ENCODE results near the gene STAT3.
A peak's percentile ranks its signal among the peaks of the same experiment; 100 is the strongest.

Gene STAT3

DNA sequence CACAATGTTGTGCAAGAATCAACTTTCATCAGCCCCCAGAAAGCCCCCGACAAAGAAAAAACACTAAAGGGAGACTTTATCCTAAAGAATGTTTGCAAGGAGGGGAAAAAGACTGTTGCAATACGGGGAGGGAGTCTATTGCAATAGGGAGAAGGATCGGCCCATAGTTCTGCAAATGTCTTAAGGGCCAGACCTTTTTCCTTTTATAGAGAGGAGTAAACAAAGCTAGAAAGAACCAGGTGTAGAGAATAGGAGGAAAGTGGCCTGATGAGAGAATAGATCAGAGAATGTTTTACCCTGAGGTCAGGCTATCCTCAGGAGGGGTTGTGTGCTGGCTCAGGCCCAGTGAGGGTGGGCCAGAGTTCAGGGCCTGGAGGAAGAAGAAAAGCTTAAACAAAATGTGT is 43.5 kb upstream of the STAT3 start:
- H3K27ac ChIP-seq (replicated peaks) = no peak overlapping the region
- TF ChIP-seq, protein P1, sequence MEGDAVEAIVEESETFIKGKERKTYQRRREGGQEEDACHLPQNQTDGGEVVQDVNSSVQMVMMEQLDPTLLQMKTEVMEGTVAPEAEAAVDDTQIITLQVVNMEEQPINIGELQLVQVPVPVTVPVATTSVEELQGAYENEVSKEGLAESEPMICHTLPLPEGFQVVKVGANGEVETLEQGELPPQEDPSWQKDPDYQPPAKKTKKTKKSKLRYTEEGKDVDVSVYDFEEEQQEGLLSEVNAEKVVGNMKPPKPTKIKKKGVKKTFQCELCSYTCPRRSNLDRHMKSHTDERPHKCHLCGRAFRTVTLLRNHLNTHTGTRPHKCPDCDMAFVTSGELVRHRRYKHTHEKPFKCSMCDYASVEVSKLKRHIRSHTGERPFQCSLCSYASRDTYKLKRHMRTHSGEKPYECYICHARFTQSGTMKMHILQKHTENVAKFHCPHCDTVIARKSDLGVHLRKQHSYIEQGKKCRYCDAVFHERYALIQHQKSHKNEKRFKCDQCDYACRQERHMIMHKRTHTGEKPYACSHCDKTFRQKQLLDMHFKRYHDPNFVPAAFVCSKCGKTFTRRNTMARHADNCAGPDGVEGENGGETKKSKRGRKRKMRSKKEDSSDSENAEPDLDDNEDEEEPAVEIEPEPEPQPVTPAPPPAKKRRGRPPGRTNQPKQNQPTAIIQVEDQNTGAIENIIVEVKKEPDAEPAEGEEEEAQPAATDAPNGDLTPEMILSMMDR (IDR thresholded peaks at IDR 0.05; ENCODE audit: insufficient read depth, low read length) = no peak
- TF ChIP-seq POLR2AphosphoS5 (IDR thresholded peaks at IDR 0.05; ENCODE audit: low read depth) (no peak), GABPA (IDR thresholded peaks at IDR 0.05; ENCODE audit: low read depth) (no peak), SPI1 (IDR thresholded peaks at IDR 0.05; ENCODE audit: borderline replicate concordance, low read depth) (no peak)
- TF ChIP-seq, protein P2, sequence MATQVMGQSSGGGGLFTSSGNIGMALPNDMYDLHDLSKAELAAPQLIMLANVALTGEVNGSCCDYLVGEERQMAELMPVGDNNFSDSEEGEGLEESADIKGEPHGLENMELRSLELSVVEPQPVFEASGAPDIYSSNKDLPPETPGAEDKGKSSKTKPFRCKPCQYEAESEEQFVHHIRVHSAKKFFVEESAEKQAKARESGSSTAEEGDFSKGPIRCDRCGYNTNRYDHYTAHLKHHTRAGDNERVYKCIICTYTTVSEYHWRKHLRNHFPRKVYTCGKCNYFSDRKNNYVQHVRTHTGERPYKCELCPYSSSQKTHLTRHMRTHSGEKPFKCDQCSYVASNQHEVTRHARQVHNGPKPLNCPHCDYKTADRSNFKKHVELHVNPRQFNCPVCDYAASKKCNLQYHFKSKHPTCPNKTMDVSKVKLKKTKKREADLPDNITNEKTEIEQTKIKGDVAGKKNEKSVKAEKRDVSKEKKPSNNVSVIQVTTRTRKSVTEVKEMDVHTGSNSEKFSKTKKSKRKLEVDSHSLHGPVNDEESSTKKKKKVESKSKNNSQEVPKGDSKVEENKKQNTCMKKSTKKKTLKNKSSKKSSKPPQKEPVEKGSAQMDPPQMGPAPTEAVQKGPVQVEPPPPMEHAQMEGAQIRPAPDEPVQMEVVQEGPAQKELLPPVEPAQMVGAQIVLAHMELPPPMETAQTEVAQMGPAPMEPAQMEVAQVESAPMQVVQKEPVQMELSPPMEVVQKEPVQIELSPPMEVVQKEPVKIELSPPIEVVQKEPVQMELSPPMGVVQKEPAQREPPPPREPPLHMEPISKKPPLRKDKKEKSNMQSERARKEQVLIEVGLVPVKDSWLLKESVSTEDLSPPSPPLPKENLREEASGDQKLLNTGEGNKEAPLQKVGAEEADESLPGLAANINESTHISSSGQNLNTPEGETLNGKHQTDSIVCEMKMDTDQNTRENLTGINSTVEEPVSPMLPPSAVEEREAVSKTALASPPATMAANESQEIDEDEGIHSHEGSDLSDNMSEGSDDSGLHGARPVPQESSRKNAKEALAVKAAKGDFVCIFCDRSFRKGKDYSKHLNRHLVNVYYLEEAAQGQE (IDR thresholded peaks at IDR 0.05; ENCODE audit: insufficient replicate concordance, low read depth) = no peak
- no peaks in the 10 kb centered on the region for H3K27me3 ChIP-seq (ENCODE audit: insufficient read depth, poor library complexity, severe bottlenecking)
- peak in 1 of 2 experiments; percentile 12 for DNase-seq (ENCODE audit: low read depth in 1 of 2, low spot score in 1 of 2)
- no peak overlapping the region for H3K4me3 ChIP-seq (replicated peaks; ENCODE audit: insufficient read depth, low read length)

DNA sequence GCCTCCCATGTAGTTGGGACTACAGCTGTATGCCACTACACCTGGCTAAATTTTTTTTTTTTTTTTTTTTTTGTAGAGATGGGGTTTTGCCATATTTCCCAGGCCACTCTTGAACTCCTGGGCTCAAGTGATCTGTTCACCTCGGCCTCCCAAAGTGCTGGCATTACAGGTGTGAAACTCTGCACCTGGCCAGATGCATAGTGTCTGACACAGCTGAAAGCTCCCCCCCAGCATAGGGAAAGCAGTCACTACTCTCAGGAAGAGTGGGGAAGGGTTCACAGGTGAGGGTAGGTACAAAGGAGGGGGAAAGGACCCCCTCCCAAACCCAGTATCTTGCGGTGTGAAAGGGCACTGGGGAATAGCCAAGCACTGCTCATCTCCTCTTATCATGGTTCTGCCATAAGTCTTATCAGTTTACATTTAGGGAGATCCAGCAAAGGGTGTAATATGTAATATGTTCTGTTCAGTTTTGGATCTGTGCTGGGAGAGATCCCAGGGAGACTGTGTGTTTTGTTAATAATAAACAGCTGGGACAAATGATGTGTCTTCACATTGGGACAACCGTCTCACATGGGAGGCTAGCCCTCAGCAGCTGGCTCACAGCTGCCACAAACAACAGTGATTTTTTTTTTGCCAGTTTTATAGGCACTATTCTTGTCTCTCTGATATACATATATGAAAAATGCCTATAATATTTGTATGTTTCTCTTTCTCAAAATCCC is 41.6 kb upstream of the STAT3 start:
- Histone ChIP-seq H3K4me3 (replicated peaks; ENCODE audit: insufficient read depth, low read length) (no peak overlapping the region), H3K27me3 (ENCODE audit: insufficient read depth, poor library complexity, severe bottlenecking) (peaks cover 4% of the 10 kb centered on the region), H3K27ac (replicated peaks) (no peak overlapping the region)
- no peak for DNase-seq (ENCODE audit: low read depth in 1 of 2, low spot score in 1 of 2)
- TF ChIP-seq GABPA (IDR thresholded peaks at IDR 0.05; ENCODE audit: low read depth) = no peak
- TF ChIP-seq, protein P1 (IDR thresholded peaks at IDR 0.05; ENCODE audit: insufficient read depth, low read length) = no peak
- TF ChIP-seq, protein P2 (IDR thresholded peaks at IDR 0.05; ENCODE audit: insufficient replicate concordance, low read depth) = no peak
- TF ChIP-seq SPI1 (IDR thresholded peaks at IDR 0.05; ENCODE audit: borderline replicate concordance, low read depth) = no peak
- no peak for TF ChIP-seq POLR2AphosphoS5 (IDR thresholded peaks at IDR 0.05; ENCODE audit: low read depth)

DNA sequence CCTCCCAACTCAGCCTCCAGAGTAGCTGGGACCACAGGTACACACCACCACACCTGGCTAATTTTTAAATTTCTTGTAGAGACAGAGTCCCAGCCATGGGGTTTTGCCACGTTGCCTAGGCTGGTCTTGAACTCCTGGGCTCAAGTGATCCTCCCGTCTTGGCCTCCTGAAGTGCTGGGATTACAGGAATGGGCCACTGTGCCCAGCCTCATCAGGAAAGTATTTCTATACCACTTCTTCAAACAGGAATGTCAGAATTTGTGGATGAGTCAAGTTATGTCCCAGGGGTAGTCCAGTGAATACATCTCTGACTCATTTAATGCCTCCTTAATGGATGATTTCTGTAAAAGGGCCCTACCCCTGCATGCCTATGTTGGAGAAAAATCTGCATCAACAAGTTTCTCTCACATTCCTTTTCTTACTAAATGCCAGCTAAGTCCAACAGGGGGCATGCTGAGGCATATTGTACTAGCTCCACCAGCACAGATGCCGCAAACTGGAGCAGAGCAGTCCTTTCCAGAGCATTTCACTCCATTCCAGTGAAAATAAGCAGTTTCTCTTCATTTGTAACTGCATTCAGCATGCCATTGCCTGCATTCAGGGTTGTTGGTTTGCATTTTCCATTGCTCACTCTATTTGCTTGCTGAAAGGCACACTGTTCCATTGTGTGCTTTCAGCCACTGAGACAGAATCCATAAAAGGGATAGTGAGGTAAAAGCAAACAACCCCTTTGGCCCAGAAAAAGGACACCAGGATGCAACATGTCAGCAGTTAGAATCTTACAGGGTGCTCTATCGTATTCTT is 40.1 kb upstream of the STAT3 start:
- Histone ChIP-seq H3K27me3 (ENCODE audit: insufficient read depth, poor library complexity, severe bottlenecking) (peaks cover 16% of the 10 kb centered on the region), H3K4me3 (replicated peaks; ENCODE audit: insufficient read depth, low read length) (no peak overlapping the region), H3K27ac (replicated peaks) (no peak overlapping the region)
- peak in 1 of 2 experiments; percentile 67 for DNase-seq (ENCODE audit: low read depth in 1 of 2, low spot score in 1 of 2)
- TF ChIP-seq, protein P1 (IDR thresholded peaks at IDR 0.05; ENCODE audit: insufficient read depth, low read length) = peak; percentile 76
- no peak for TF ChIP-seq SPI1 (IDR thresholded peaks at IDR 0.05; ENCODE audit: borderline replicate concordance, low read depth)
- no peak for TF ChIP-seq GABPA (IDR thresholded peaks at IDR 0.05; ENCODE audit: low read depth)
- TF ChIP-seq POLR2AphosphoS5 (IDR thresholded peaks at IDR 0.05; ENCODE audit: low read depth) = no peak
- TF ChIP-seq, protein P2 (IDR thresholded peaks at IDR 0.05; ENCODE audit: insufficient replicate concordance, low read depth) = no peak
